Liver (tissue), 9 donors: Measurements from ENCODE around the gene ATP5F1D. TPM values are rescaled to one million over a fixed set of nuclear protein-coding genes. Genes with fewer than 3 reads are reported as not detected.

Experiments
- DNase-seq: peaks from one replicate; pipeline ENCODE4 v3.0.0-alpha.2; 2017; ENCODE audit warnings: low spot score
- H3K27ac ChIP-seq, 2 donors: one replicate each; pipeline ENCODE4 v1.7.0; 2013; ENCODE audit warnings: inconsistent platforms in 2 of 2, low read length in 2 of 2, control low read depth in 1 of 2, low read depth in 1 of 2, mild to moderate bottlenecking in 1 of 2
- H3K27me3 ChIP-seq, 4 donors: one replicate each; pipeline versions ENCODE4 v1.6.1 to v1.7.0; 2013; ENCODE audit warnings: low read length in 3 of 4, inconsistent platforms in 1 of 4, mild to moderate bottlenecking in 1 of 4, moderate library complexity in 1 of 4; ENCODE audit not compliant: control insufficient read depth in 4 of 4, insufficient read depth in 4 of 4
- H3K36me3 ChIP-seq, 4 donors: one replicate each; pipeline versions ENCODE4 v1.6.1 to v1.7.0; 2013; ENCODE audit warnings: low read length in 3 of 4, mild to moderate bottlenecking in 3 of 4, low read depth in 1 of 4, moderate library complexity in 1 of 4; ENCODE audit not compliant: control insufficient read depth in 4 of 4, insufficient read depth in 3 of 4
- H3K4me1 ChIP-seq, 4 donors: one replicate each; pipeline versions ENCODE4 v1.6.1 to v1.7.0; 2013; ENCODE audit warnings: low read length in 3 of 4, mild to moderate bottlenecking in 3 of 4, moderate library complexity in 1 of 4; ENCODE audit not compliant: control insufficient read depth in 4 of 4, insufficient read depth in 4 of 4
- H3K4me3 ChIP-seq, 3 donors: one replicate each; pipeline versions ENCODE4 v1.6.1 to v1.7.0; 2013; ENCODE audit warnings: low read length in 3 of 3, control low read depth in 1 of 3, low read depth in 1 of 3, mild to moderate bottlenecking in 1 of 3
- H3K9ac ChIP-seq, 2 donors: one replicate each; pipeline ENCODE4 v1.7.0; 2013; ENCODE audit warnings: low read length in 2 of 2, mild to moderate bottlenecking in 2 of 2, moderate library complexity in 2 of 2, control low read depth in 1 of 2, low read depth in 1 of 2
- H3K9me3 ChIP-seq, 4 donors: one replicate each; pipeline versions ENCODE4 v1.6.1 to v1.7.0; 2013; ENCODE audit warnings: low read length in 3 of 4; ENCODE audit not compliant: control insufficient read depth in 4 of 4
- ATF3 ChIP-seq: IDR thresholded peaks from 2 replicates; pipeline ENCODE4 v1.6.1; 2016; ENCODE audit warnings: antibody characterized with exemption
- EGR1 ChIP-seq, 2 donors: IDR thresholded peaks; 2 replicates each; pipeline ENCODE4 v1.6.1; 2016 to 2018; ENCODE audit warnings: antibody characterized with exemption in 2 of 2, low read depth in 2 of 2
- FOXA1 ChIP-seq: IDR thresholded peaks from 2 replicates; pipeline ENCODE4 v1.6.1; 2016; ENCODE audit warnings: antibody characterized with exemption
- FOXA2 ChIP-seq: IDR thresholded peaks from 2 replicates; pipeline ENCODE4 v1.6.1; 2016; ENCODE audit warnings: antibody characterized with exemption
- GABPA ChIP-seq, 2 donors: IDR thresholded peaks in 1 of 2; conservative IDR thresholded peaks in 1 of 2; 2 replicates each; pipeline ENCODE4 v1.6.1; 2016; ENCODE audit warnings: antibody characterized with exemption in 2 of 2, mild to moderate bottlenecking in 1 of 2, moderate library complexity in 1 of 2
- HNF4A ChIP-seq, 2 donors: conservative IDR thresholded peaks; 2 replicates each; pipeline ENCODE4 v1.6.1; 2016; ENCODE audit warnings: antibody characterized with exemption in 2 of 2, mild to moderate bottlenecking in 2 of 2
- HNF4G ChIP-seq: IDR thresholded peaks from 2 replicates; pipeline ENCODE4 v1.6.1; 2016; ENCODE audit warnings: antibody characterized with exemption
- JUND ChIP-seq, 2 donors: IDR thresholded peaks; 2 replicates each; pipeline ENCODE4 v1.6.1; 2016; ENCODE audit warnings: antibody characterized with exemption in 2 of 2
- NR2F2 ChIP-seq: IDR thresholded peaks from 2 replicates; pipeline ENCODE4 v1.6.1; 2016; ENCODE audit warnings: antibody characterized with exemption
- RAD21 ChIP-seq, 2 donors: IDR thresholded peaks; 2 replicates each; pipeline ENCODE4 v1.6.1; 2016; ENCODE audit warnings: antibody characterized with exemption in 2 of 2, mild to moderate bottlenecking in 2 of 2
- RXRA ChIP-seq, 2 donors: IDR thresholded peaks; 2 replicates each; pipeline ENCODE4 v1.6.1; 2017 to 2018; ENCODE audit warnings: antibody characterized with exemption in 2 of 2, mild to moderate bottlenecking in 1 of 2
- SP1 ChIP-seq: IDR thresholded peaks from 2 replicates; pipeline ENCODE4 v1.6.1; 2018; ENCODE audit warnings: antibody characterized with exemption, mild to moderate bottlenecking
- TAF1 ChIP-seq: conservative IDR thresholded peaks from 2 replicates; pipeline ENCODE4 v1.6.1; 2016; ENCODE audit warnings: antibody characterized with exemption, mild to moderate bottlenecking
- YY1 ChIP-seq: IDR thresholded peaks from 2 replicates; pipeline ENCODE4 v1.6.1; 2016; ENCODE audit warnings: antibody characterized with exemption, mild to moderate bottlenecking
- WGBS: extraction: QIAGEN DNeasy Blood & Tissue Kit; methylation state at CpG from one replicate; pipeline ENCODE4 v1.1.7; 2013; 5-methylcytosine and 5-hydroxymethylcytosine counted together
- polyA plus RNA-seq, 2 donors: library from polyadenylated mRNA; stranded (reverse) in 1 of 2; unstranded in 1 of 2; fragments of 200-250 nt in 1 of 2; fragments of >200 nt in 1 of 2; fragmentation: Nextera tagmentation in 1 of 2; extraction: Ambion mirVana in 1 of 2; gene quantifications; one replicate each; pipeline versions ENCODE4 v1.2.1 to v1.2.3, GENCODE V29; 2013 to 2015
- total RNA-seq, 2 donors: library from RNA; depleted of rRNA; stranded (reverse); fragments of >200 nt; gene quantifications; one replicate each; pipeline ENCODE4 v1.2.3, GENCODE V29; 2014
- TF ChIP-seq, protein P1 (sequence below): IDR thresholded peaks from 2 replicates; pipeline ENCODE4 v1.6.1; 2016; ENCODE audit warnings: antibody characterized with exemption
- TF ChIP-seq, protein P2 (sequence below): IDR thresholded peaks from 2 replicates; pipeline ENCODE4 v1.6.1; 2016; ENCODE audit warnings: antibody characterized with exemption
- TF ChIP-seq, protein P3 (sequence below): IDR thresholded peaks from 2 replicates; pipeline ENCODE4 v1.6.1; 2016; ENCODE audit warnings: antibody characterized with exemption, mild to moderate bottlenecking
- donor health status: healthy.
- donor health status: healthy.
- donor health status: healthy.
- donor health status: healthy.
- donor health status: healthy.

ATP5F1D gene
- total and polyA plus RNA-seq, 4 donors: 20.2 to 315 (median 145) TPM

DNA sequence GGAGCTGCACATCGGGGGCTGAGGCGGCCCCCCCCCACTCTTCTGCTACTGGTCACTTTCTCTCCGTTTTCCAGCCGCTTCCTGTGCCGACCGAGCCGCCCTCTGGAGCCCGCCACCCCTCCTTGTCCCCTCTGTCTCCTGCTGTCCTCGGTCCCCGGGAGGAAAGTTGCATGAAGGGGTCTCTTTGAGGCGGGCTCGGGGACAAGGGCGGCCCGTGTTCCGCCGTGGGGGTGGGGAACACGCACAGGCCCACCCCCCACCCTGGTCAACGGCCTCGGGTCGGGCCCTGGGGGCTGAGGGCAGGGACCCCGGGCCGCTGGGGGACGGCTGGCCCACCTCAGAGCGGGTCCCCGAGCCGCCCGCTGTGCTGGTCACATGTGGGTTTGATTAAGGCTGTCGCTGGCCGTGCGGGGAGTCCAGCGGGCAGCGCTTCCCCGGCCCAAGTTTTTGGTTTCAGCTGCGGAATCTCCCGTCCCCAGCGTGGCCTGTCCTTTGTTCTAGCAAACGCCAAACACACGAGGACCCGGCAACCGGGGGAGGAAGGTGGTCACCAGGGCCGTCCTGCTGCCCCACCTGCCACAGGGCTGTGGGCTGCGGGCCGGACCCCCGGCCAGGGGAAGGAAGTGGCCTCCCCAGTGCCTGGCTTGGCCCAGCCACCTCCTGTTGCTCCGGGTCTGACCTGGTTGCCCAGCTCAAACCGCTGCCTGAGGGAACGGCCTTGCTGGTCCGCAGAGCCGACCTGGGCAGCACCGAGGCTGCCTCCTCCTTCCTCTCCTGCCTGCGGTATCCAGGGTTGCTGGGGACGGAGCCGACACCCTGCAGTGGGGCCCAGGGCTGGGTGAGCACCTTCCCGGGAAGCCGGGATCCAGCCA lies 46.0 kb downstream of the ATP5F1D start:
- no peak overlapping the region for H3K4me3 ChIP-seq
- no peak overlapping the region for H3K9ac ChIP-seq
- no peak overlapping the region for H3K27ac ChIP-seq
- no peak for DNase-seq
- TF ChIP-seq HNF4A (conservative IDR thresholded peaks at IDR 0.05) (no peak), YY1 (no peak), GABPA (IDR thresholded peaks at IDR 0.05 in 1 of 2, conservative IDR thresholded peaks at IDR 0.05 in 1 of 2) (no peak), FOXA2 (no peak), TAF1 (no peak), RAD21 (IDR thresholded peaks at IDR 0.05) (no peak), HNF4G (no peak), RXRA (IDR thresholded peaks at IDR 0.05) (no peak), JUND (IDR thresholded peaks at IDR 0.05) (no peak)
- TF ChIP-seq, protein P1, sequence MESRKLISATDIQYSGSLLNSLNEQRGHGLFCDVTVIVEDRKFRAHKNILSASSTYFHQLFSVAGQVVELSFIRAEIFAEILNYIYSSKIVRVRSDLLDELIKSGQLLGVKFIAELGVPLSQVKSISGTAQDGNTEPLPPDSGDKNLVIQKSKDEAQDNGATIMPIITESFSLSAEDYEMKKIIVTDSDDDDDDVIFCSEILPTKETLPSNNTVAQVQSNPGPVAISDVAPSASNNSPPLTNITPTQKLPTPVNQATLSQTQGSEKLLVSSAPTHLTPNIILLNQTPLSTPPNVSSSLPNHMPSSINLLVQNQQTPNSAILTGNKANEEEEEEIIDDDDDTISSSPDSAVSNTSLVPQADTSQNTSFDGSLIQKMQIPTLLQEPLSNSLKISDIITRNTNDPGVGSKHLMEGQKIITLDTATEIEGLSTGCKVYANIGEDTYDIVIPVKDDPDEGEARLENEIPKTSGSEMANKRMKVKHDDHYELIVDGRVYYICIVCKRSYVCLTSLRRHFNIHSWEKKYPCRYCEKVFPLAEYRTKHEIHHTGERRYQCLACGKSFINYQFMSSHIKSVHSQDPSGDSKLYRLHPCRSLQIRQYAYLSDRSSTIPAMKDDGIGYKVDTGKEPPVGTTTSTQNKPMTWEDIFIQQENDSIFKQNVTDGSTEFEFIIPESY: no peak
- TF ChIP-seq, protein P2, sequence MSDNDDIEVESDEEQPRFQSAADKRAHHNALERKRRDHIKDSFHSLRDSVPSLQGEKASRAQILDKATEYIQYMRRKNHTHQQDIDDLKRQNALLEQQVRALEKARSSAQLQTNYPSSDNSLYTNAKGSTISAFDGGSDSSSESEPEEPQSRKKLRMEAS: no peak
- H3K36me3 ChIP-seq: no peaks in the 10 kb centered on the region
- H3K27me3 ChIP-seq: no peaks in the 10 kb centered on the region
- 65% methylated on average over 55 of the region's 55 CpGs for WGBS
- H3K4me1 ChIP-seq: peaks cover 20 to 72% (median 49%) of the 10 kb centered on the region in 4 donors
- no peaks in the 10 kb centered on the region for H3K9me3 ChIP-seq

GRCh38 chr19:1288226-1288612 lies 46.7 kb downstream of the ATP5F1D start:
- WGBS: 91% methylated on average over 18 of the region's 18 CpGs
- no peak overlapping the region for H3K4me3 ChIP-seq
- no peaks in the 10 kb centered on the region for H3K36me3 ChIP-seq
- no peaks in the 10 kb centered on the region for H3K27me3 ChIP-seq
- no peak for DNase-seq
- H3K4me1 ChIP-seq: peaks cover 19 to 72% (median 43%) of the 10 kb centered on the region in 4 donors
- H3K9ac ChIP-seq: no peak overlapping the region
- no peak overlapping the region for H3K27ac ChIP-seq
- TF ChIP-seq SP1: no peak
- TF ChIP-seq GABPA (IDR thresholded peaks at IDR 0.05 in 1 of 2, conservative IDR thresholded peaks at IDR 0.05 in 1 of 2): no peak
- no peak for TF ChIP-seq JUND (IDR thresholded peaks at IDR 0.05)
- TF ChIP-seq NR2F2: no peak
- no peak for TF ChIP-seq YY1
- TF ChIP-seq FOXA1: no peak
- TF ChIP-seq HNF4G: no peak
- no peak for TF ChIP-seq RAD21 (IDR thresholded peaks at IDR 0.05)
- no peak for TF ChIP-seq EGR1 (IDR thresholded peaks at IDR 0.05; ENCODE audit: low read depth in 2 of 2)
- TF ChIP-seq, protein P3, sequence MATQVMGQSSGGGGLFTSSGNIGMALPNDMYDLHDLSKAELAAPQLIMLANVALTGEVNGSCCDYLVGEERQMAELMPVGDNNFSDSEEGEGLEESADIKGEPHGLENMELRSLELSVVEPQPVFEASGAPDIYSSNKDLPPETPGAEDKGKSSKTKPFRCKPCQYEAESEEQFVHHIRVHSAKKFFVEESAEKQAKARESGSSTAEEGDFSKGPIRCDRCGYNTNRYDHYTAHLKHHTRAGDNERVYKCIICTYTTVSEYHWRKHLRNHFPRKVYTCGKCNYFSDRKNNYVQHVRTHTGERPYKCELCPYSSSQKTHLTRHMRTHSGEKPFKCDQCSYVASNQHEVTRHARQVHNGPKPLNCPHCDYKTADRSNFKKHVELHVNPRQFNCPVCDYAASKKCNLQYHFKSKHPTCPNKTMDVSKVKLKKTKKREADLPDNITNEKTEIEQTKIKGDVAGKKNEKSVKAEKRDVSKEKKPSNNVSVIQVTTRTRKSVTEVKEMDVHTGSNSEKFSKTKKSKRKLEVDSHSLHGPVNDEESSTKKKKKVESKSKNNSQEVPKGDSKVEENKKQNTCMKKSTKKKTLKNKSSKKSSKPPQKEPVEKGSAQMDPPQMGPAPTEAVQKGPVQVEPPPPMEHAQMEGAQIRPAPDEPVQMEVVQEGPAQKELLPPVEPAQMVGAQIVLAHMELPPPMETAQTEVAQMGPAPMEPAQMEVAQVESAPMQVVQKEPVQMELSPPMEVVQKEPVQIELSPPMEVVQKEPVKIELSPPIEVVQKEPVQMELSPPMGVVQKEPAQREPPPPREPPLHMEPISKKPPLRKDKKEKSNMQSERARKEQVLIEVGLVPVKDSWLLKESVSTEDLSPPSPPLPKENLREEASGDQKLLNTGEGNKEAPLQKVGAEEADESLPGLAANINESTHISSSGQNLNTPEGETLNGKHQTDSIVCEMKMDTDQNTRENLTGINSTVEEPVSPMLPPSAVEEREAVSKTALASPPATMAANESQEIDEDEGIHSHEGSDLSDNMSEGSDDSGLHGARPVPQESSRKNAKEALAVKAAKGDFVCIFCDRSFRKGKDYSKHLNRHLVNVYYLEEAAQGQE: no peak
- no peak for TF ChIP-seq TAF1
- TF ChIP-seq ATF3: no peak
- TF ChIP-seq, protein P1: no peak
- no peaks in the 10 kb centered on the region for H3K9me3 ChIP-seq
